Neural cell (in vitro differentiated cells): ENCODE results near the gene PLK4. TPM values are rescaled to one million over a fixed set of nuclear protein-coding genes. Genes with fewer than 3 reads are reported as not detected.

Source experiments
- H2AFZ ChIP-seq: fragments of 200-600, 300-800 bp; sonication (generic), shearing (Covaris generic); 2 replicates; pipeline ENCODE4 v1.6.0; 2014; ENCODE audit warnings: low read depth, mild to moderate bottlenecking, antibody characterized with exemption, low read length, moderate library complexity
- H3F3A ChIP-seq: fragments of 200-600 bp; shearing (Covaris generic); 2 replicates; pipeline ENCODE4 v1.6.1; 2016; ENCODE audit warnings: mild to moderate bottlenecking, moderate library complexity, mixed read lengths, antibody characterized with exemption, low read length; ENCODE audit not compliant: insufficient read depth, poor library complexity, severe bottlenecking
- H3K27ac ChIP-seq: fragments of 200-600, 300-800 bp; sonication (generic), shearing (Covaris generic); 2 replicates; pipeline ENCODE4 v1.5.1; 2014; ENCODE audit warnings: mild to moderate bottlenecking, low read length, moderate library complexity
- H3K27me3 ChIP-seq: fragments of 300-800, 200-600 bp; sonication (generic), shearing (Covaris generic); 2 replicates; pipeline ENCODE4 v1.6.0; 2014; ENCODE audit warnings: mild to moderate bottlenecking, low read depth, low read length, moderate library complexity; ENCODE audit not compliant: insufficient read depth
- H3K36me3 ChIP-seq: fragments of 300-800, 200-600 bp; sonication (generic), shearing (Covaris generic); 2 replicates; pipeline ENCODE4 v1.5.1; 2014; ENCODE audit warnings: mild to moderate bottlenecking, antibody characterized with exemption, low read length, moderate library complexity; ENCODE audit not compliant: insufficient read depth
- H3K4me2 ChIP-seq: fragments of 300-800, 200-600 bp; sonication (generic), shearing (Covaris generic); 2 replicates; pipeline ENCODE4 v1.6.0; 2014; ENCODE audit warnings: mild to moderate bottlenecking, low read length
- H3K4me3 ChIP-seq: fragments of 300-800, 200-600 bp; sonication (generic), shearing (Covaris generic); 2 replicates; pipeline ENCODE4 v1.5.1; 2014; ENCODE audit warnings: mild to moderate bottlenecking, low read length, moderate library complexity
- H3K79me2 ChIP-seq: fragments of 200-600 bp; shearing (Covaris generic); replicated peaks from 2 replicates; pipeline ENCODE4 v1.6.0; 2014; ENCODE audit warnings: mild to moderate bottlenecking, low read length, moderate library complexity; ENCODE audit not compliant: insufficient read depth
- H3K9ac ChIP-seq: fragments of 300-800, 200-600 bp; sonication (generic), shearing (Covaris generic); 2 replicates; pipeline ENCODE4 v1.6.1; 2016; ENCODE audit warnings: mild to moderate bottlenecking, low read length, mixed read lengths
- H3K9me2 ChIP-seq: fragments of 200-600 bp; shearing (Covaris generic); 2 replicates; pipeline ENCODE4 v1.6.1; 2016; ENCODE audit warnings: mild to moderate bottlenecking, low read length, mixed read lengths; ENCODE audit not compliant: insufficient read depth
- H3K9me3 ChIP-seq: fragments of 200-600, 300-800 bp; sonication (generic), shearing (Covaris generic); 2 replicates; pipeline ENCODE4 v1.6.1; 2016; ENCODE audit warnings: mild to moderate bottlenecking, mixed run types, low read length, moderate library complexity, mixed read lengths
- H4K20me1 ChIP-seq: fragments of 200-600 bp; shearing (Covaris generic); 2 replicates; pipeline ENCODE4 v1.6.1; 2016; ENCODE audit warnings: mild to moderate bottlenecking, mixed run types; ENCODE audit not compliant: insufficient read depth
- EP300 ChIP-seq: fragments of 450-650 bp; conservative IDR thresholded peaks from 2 replicates; pipeline ENCODE4 v1.6.1; 2014; ENCODE audit warnings: antibody characterized with exemption, mild to moderate bottlenecking, moderate library complexity; ENCODE audit not compliant: poor library complexity, severe bottlenecking
- EZH2 ChIP-seq: fragments of 200-600, 300-800 bp; shearing (Covaris generic), sonication (generic); IDR thresholded peaks from 2 replicates; pipeline ENCODE4 v1.6.1; 2014; ENCODE audit warnings: antibody characterized with exemption, low read length, borderline replicate concordance, mild to moderate bottlenecking; ENCODE audit not compliant: insufficient read depth, poor library complexity, severe bottlenecking
- MXI1 ChIP-seq: fragments of 450-650 bp; conservative IDR thresholded peaks from 2 replicates; pipeline ENCODE4 v1.6.1; 2014; ENCODE audit warnings: antibody characterized with exemption, mild to moderate bottlenecking; ENCODE audit not compliant: poor library complexity, severe bottlenecking
- POLR2AphosphoS5 ChIP-seq: IDR thresholded peaks from 2 replicates; pipeline ENCODE4 v1.6.1; 2012
- RAD21 ChIP-seq: fragments of 450-650 bp; conservative IDR thresholded peaks from 2 replicates; pipeline ENCODE4 v1.6.1; 2014; ENCODE audit warnings: antibody characterized with exemption, mild to moderate bottlenecking, moderate library complexity
- REST ChIP-seq: IDR thresholded peaks from 2 replicates; pipeline ENCODE4 v1.6.1; 2012; ENCODE audit warnings: borderline replicate concordance
- SMC3 ChIP-seq: fragments of 450-650 bp; conservative IDR thresholded peaks from 2 replicates; pipeline ENCODE4 v1.6.1; 2014; ENCODE audit warnings: antibody characterized with exemption, mild to moderate bottlenecking, moderate library complexity; ENCODE audit not compliant: poor library complexity
- TAF1 ChIP-seq: IDR thresholded peaks from 2 replicates; pipeline ENCODE4 v1.6.1; 2012; ENCODE audit warnings: low read depth
- polyA plus RNA-seq: library from polyadenylated mRNA; depleted of rRNA; stranded (reverse); fragments of >200 nt; gene quantifications from 2 replicates; pipeline ENCODE4 v1.2.3, GENCODE V29; 2014
- TF ChIP-seq, protein P1 (sequence below): fragments of 450-650 bp; IDR thresholded peaks from 2 replicates; pipeline ENCODE4 v1.5.1; 2014; ENCODE audit warnings: antibody characterized with exemption, mild to moderate bottlenecking, moderate library complexity; ENCODE audit not compliant: poor library complexity, severe bottlenecking

The PLK4 gene
- polyA plus RNA-seq, 1 donor from 2014 or later, result 10.5 TPM

DNA sequence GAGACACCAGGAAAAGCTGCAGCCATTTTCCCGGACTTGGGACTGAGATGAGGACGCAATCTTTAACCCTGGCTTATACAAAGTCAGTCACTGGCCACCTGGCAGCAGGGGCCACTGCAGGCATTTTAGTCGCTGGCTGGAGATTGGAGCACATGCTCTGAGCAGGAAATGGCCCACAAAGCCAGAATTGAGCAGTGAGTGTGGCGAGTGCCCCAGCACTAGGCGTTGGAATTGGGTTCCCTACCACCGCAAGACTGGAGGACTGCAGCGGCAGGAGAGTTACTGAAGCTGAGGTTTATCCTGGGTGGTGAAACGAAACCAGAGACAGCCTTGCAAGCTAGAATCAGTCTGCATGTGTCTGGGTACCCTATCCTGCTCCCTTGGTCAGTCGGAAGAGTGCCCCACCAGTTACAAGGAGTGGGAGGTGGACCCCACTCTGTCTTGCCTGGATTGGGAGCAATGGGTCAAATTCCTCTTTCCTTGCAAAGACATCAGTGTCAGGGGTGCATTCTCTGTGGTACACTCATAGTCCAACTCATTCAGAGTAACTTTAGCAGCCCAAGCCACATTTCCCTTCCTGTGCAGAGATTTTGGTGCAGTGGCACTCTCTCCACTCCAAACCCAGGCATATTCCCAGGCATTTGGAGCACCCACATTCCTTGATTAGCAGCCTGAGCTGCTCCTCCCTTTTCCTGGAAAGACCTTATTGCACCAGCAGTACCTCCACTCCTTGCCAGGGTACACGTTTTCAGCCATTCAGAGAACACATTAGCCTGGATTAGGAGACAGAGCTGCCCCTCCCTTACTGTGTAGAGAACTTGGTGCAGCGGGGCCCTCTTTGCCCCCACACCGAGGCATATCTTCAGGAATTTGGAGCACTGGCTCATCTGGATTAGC is 36.7 kb upstream of the PLK4 start:
- Histone ChIP-seq H3K79me2 (no peaks in the 10 kb centered on the region), H3K4me3 (no peak overlapping the region), H3K9ac (no peak overlapping the region), H4K20me1 (no peaks in the 10 kb centered on the region), H2AFZ (no peak overlapping the region), H3K27ac (no peak overlapping the region), H3K4me2 (no peak overlapping the region), H3K9me3 (no peaks in the 10 kb centered on the region), H3K9me2 (no peaks in the 10 kb centered on the region), H3K27me3 (no peaks in the 10 kb centered on the region), H3K36me3 (no peaks in the 10 kb centered on the region), H3F3A (no peaks in the 10 kb centered on the region)
- TF ChIP-seq RAD21 (no peak), SMC3 (no peak), POLR2AphosphoS5 (no peak), EZH2 (no peak), TAF1 (no peak), EP300 (no peak), REST (no peak), MXI1 (no peak)
- TF ChIP-seq, protein P1, sequence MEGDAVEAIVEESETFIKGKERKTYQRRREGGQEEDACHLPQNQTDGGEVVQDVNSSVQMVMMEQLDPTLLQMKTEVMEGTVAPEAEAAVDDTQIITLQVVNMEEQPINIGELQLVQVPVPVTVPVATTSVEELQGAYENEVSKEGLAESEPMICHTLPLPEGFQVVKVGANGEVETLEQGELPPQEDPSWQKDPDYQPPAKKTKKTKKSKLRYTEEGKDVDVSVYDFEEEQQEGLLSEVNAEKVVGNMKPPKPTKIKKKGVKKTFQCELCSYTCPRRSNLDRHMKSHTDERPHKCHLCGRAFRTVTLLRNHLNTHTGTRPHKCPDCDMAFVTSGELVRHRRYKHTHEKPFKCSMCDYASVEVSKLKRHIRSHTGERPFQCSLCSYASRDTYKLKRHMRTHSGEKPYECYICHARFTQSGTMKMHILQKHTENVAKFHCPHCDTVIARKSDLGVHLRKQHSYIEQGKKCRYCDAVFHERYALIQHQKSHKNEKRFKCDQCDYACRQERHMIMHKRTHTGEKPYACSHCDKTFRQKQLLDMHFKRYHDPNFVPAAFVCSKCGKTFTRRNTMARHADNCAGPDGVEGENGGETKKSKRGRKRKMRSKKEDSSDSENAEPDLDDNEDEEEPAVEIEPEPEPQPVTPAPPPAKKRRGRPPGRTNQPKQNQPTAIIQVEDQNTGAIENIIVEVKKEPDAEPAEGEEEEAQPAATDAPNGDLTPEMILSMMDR, result no peak

DNA sequence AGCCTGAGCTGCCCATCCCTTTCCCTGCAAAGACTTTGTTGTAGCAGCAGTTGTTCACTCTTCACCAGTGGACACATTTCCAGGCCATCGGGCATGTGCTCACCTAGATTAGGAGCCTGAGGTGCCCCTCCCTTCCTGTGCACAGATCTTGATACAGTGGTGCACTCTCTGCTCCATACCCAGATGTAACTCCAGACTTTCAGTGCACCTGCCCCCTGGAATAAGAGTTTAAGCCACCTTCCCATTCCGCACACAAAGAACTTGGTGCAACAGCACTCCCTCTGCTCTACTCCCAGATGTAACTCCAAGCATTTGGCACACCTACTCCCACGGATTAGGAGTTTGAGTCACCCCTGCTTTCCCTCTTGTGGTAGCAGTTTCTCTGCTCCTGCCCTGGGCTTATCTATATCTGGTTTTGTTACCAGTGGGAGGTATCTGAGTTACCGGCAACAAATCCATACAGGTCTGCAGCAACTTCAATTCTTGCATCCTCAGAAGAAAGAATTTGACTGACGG is 36.0 kb upstream of the PLK4 start:
- Histone ChIP-seq H3K36me3 (no peaks in the 10 kb centered on the region), H3K9ac (no peak overlapping the region), H3F3A (no peaks in the 10 kb centered on the region), H3K27me3 (no peaks in the 10 kb centered on the region), H3K4me2 (no peak overlapping the region), H3K4me3 (no peak overlapping the region), H4K20me1 (no peaks in the 10 kb centered on the region), H2AFZ (no peak overlapping the region), H3K27ac (no peak overlapping the region), H3K9me2 (no peaks in the 10 kb centered on the region), H3K9me3 (no peaks in the 10 kb centered on the region), H3K79me2 (no peaks in the 10 kb centered on the region)
- TF ChIP-seq REST (no peak), TAF1 (no peak), EP300 (no peak), MXI1 (no peak), EZH2 (no peak), RAD21 (no peak), POLR2AphosphoS5 (no peak)
- TF ChIP-seq, protein P1, result no peak
